T-cell (primary cell): ENCODE results near the gene LRP6. TPM values are rescaled to one million over a fixed set of nuclear protein-coding genes. Genes with fewer than 3 reads are reported as not detected.

Experiments
- ATAC-seq, 4 experiments: fragments of 200-7000 bp in 3 of 4; fragments of 150-1000 bp in 1 of 4; cut with Tn5 transposase; replicated peaks in 1 of 4; 1 replicate in 3 of 4; 2 replicates in 1 of 4; pipeline ENCODE4 v1.10.0; 2021; ENCODE audit warnings: moderate library complexity in 3 of 4, mild to moderate bottlenecking in 2 of 4, moderate number of reproducible peaks in 1 of 4
- CTCF ChIA-PET, 2 donors: fragments of 300-600 bp; sonication (Branson Sonifier 250); formaldehyde crosslinking; loops; one replicate each; lab custom pipeline; 2022; ENCODE audit warnings: antibody characterized with exemption in 2 of 2; lab: Charles Lee
- POLR2A ChIA-PET, 2 donors: fragments of 300-600 bp; sonication (Branson Sonifier 250); formaldehyde crosslinking; loops; one replicate each; lab custom pipeline; 2022; ENCODE audit warnings: antibody characterized with exemption in 2 of 2; lab: Charles Lee
- DNase-seq, 35 experiments: peaks; one replicate each; pipeline versions ENCODE4 v3.0.0 to v3.0.0-alpha.2; 2013 to 2023
- H3K27ac ChIP-seq: one replicate; pipeline ENCODE4 v1.5.1; 2013; ENCODE audit warnings: low read length
- H3K27me3 ChIP-seq, 2 experiments: replicated peaks in 1 of 2; 1 replicate in 1 of 2; 2 replicates in 1 of 2; pipeline versions ENCODE4 v1.6.1 to v1.7.0; 2013; ENCODE audit warnings: low read length in 1 of 2, mixed read lengths in 1 of 2; ENCODE audit not compliant: control insufficient read depth in 2 of 2, insufficient read depth in 2 of 2; ENCODE audit errors: extremely low read depth in 1 of 2
- H3K36me3 ChIP-seq, 2 donors: 1 replicate in 1 of 2; 2 replicates in 1 of 2; pipeline versions ENCODE4 v1.6.1 to v1.7.0; 2013; ENCODE audit warnings: low read length in 1 of 2; ENCODE audit not compliant: control insufficient read depth in 2 of 2, insufficient read depth in 1 of 2; ENCODE audit errors: extremely low read depth in 1 of 2
- H3K4me1 ChIP-seq, 2 experiments: 1 replicate in 1 of 2; 2 replicates in 1 of 2; pipeline versions ENCODE4 v1.6.1 to v1.7.0; 2013; ENCODE audit warnings: low read length in 2 of 2, mixed read lengths in 1 of 2; ENCODE audit not compliant: insufficient read depth in 2 of 2, control insufficient read depth in 1 of 2; ENCODE audit errors: extremely low read depth in 1 of 2
- H3K4me3 ChIP-seq, 2 donors: 1 replicate in 1 of 2; 2 replicates in 1 of 2; pipeline versions ENCODE4 v1.5.1 to v1.7.0; 2013; ENCODE audit warnings: mild to moderate bottlenecking in 2 of 2, low read length in 1 of 2, moderate library complexity in 1 of 2; ENCODE audit not compliant: control insufficient read depth in 1 of 2; ENCODE audit errors: extremely low read depth in 1 of 2
- H3K9me3 ChIP-seq: 2 replicates; pipeline ENCODE4 v1.7.0; 2013
- H3K27ac Mint-ChIP-seq, 2 donors: one replicate each; pipeline ENCODE4 v1.8.0; 2020 to 2021; ENCODE audit warnings: mild to moderate bottlenecking in 2 of 2, mixed read lengths in 2 of 2
- H3K27me3 Mint-ChIP-seq, 2 donors: one replicate each; pipeline ENCODE4 v1.8.0; 2021 to 2022; ENCODE audit warnings: mixed read lengths in 2 of 2
- H3K36me3 Mint-ChIP-seq: one replicate; pipeline ENCODE4 v1.8.0; 2021; ENCODE audit warnings: mixed read lengths
- H3K4me1 Mint-ChIP-seq, 3 donors: one replicate each; pipeline ENCODE4 v1.8.0; 2020 to 2022; ENCODE audit warnings: mixed read lengths in 3 of 3, mild to moderate bottlenecking in 1 of 3
- H3K4me3 Mint-ChIP-seq, 3 donors: one replicate each; pipeline ENCODE4 v1.8.0; 2020 to 2022; ENCODE audit warnings: mild to moderate bottlenecking in 3 of 3, mixed read lengths in 3 of 3, moderate library complexity in 3 of 3
- H3K9me3 Mint-ChIP-seq, 3 donors: one replicate each; pipeline ENCODE4 v1.8.0; 2020 to 2022; ENCODE audit warnings: mixed read lengths in 3 of 3
- WGBS: methylation state at CpG from one replicate; pipeline ENCODE4 v1.1.5; 2013; ENCODE audit warnings: missing lambda C conversion rate; ENCODE audit not compliant: insufficient coverage; 5-methylcytosine and 5-hydroxymethylcytosine counted together
- total RNA-seq, 35 experiments: library from RNA in 6 of 35; stranded (reverse) in 6 of 35; fragments of 120-200 nt in 1 of 35; gene quantifications; one replicate each; pipeline versions ENCODE4 v1.2.1 to v1.2.4 and lab custom pipeline; 2013 to 2026

LRP6 gene
- total RNA-seq, 5 donors from 2014 or later (not counting 1 experiment from before 2014, with no cell fraction given) = 4.9 to 8.7 (median 6.3) TPM

DNA sequence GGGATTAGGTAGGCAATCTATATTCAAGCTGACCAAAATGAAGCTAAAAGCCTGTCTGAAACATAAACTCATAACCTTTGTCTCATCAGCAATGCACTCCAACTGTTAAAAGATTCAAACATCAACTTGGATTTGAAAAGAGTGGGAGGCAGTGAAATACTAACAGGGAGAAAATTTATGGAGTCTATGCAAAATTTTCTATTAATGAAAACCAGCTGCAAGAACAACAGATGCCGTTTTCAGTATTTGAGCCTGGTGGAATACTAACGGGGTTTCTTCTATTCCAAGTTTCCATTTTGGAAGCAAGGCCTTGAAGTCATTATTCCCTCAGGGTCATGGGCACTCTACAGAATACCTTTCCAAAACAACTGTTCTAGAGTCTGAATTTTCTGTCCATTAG lies 88.3 kb downstream of the LRP6 start:
- no peaks in the 10 kb centered on the region for H3K4me1 ChIP-seq
- ATAC-seq (no peak), DNase-seq (no peak)
- H3K27ac ChIP-seq = no peak overlapping the region
- H3K36me3 Mint-ChIP-seq = peaks cover 15% of the 10 kb centered on the region
- peaks cover 0 to 10% of the 10 kb centered on the region in 2 experiments for H3K27me3 ChIP-seq
- no peak overlapping the region for H3K4me3 Mint-ChIP-seq
- no peak overlapping the region for H3K27ac Mint-ChIP-seq
- WGBS = no CpG with 5 or more reads among the region's 2 CpGs
- no peaks in the 10 kb centered on the region for H3K36me3 ChIP-seq
- no peaks in the 10 kb centered on the region for H3K9me3 Mint-ChIP-seq
- CTCF ChIA-PET = no interaction called here
- POLR2A ChIA-PET = no interaction called here
- H3K4me3 ChIP-seq = no peak overlapping the region
- no peaks in the 10 kb centered on the region for H3K4me1 Mint-ChIP-seq
- peaks cover 0 to 9% of the 10 kb centered on the region in 2 donors for H3K27me3 Mint-ChIP-seq
- no peaks in the 10 kb centered on the region for H3K9me3 ChIP-seq

DNA sequence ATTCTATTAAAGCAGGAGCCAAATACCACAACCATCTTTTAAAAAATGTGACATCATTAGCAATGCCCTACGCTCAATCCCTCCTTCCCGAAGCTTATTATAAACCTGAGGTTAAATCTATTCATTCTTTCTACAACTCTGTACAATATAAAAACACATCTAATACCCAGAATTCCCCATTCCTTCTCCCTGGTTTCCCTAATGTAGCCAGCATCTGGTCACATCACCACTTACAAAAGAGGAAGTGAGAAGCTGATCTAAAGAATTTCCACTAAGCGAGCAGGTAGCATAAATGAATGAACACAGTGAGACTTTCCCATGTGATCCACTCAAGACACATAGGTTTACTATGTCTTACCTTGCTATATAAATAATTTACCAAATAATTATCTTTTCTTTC lies 90.4 kb downstream of the LRP6 start:
- H3K9me3 Mint-ChIP-seq = no peaks in the 10 kb centered on the region
- Histone ChIP-seq H3K9me3 (no peaks in the 10 kb centered on the region), H3K4me1 (peaks cover 0 to 4% of the 10 kb centered on the region in 2 experiments), H3K27ac (no peak overlapping the region), H3K27me3 (peaks cover 0 to 15% of the 10 kb centered on the region in 2 experiments), H3K36me3 (no peaks in the 10 kb centered on the region), H3K4me3 (no peak overlapping the region)
- CTCF ChIA-PET = no interaction called here
- WGBS = 100% methylated on average over 3 of the region's 3 CpGs
- POLR2A ChIA-PET = no interaction called here
- DNase-seq (no peak), ATAC-seq (no peak)
- H3K36me3 Mint-ChIP-seq = peaks cover 15% of the 10 kb centered on the region
- peaks cover 0 to 9% of the 10 kb centered on the region in 2 donors for H3K27me3 Mint-ChIP-seq
- no peak overlapping the region for H3K27ac Mint-ChIP-seq
- peaks cover 9 to 12% (median 12%) of the 10 kb centered on the region in 3 donors for H3K4me1 Mint-ChIP-seq
- no peak overlapping the region for H3K4me3 Mint-ChIP-seq

DNA sequence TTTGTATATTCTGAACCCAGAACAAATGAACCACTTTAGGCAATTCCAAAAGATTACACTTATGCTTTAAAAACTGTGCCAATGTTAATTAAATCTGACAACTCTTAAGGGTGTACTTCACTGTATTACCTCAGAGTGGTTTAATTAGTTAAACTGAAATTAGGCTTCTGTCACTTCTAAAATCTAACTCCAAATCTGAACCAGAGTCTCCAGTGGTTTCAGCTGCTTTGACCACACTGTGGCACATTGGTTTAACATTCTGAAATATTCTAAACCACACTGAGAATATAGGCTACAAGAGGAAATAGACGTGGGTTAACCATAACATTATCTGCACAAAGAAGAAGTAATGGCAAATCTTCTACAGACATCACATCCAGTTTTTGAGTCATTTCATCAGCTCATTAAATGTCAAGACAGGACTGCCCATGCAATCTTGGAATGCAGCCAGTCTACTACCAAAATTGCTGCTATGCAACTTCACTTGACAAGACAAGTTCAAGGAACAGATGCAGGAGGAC lies 94.8 kb downstream of the LRP6 start:
- ChIA-PET CTCF (no interaction called here), POLR2A (interaction anchor here in 1 of 2 donors (0.5 kb wide), 1 partner anchor 115 kb away, joined by 6 read pairs; no protein-coding TSS in a partner anchor)
- ATAC-seq (no peak), DNase-seq (peak in 2 of 35 experiments; percentile 1 to 23)
- H3K4me1 ChIP-seq = peaks cover 0 to 4% of the 10 kb centered on the region in 2 experiments
- H3K4me3 Mint-ChIP-seq = no peak overlapping the region
- no peak overlapping the region for H3K27ac Mint-ChIP-seq
- H3K27me3 Mint-ChIP-seq = peaks cover 0 to 5% of the 10 kb centered on the region in 2 donors
- peaks cover 3% of the 10 kb centered on the region for H3K36me3 Mint-ChIP-seq
- WGBS = no CpG with 5 or more reads among the region's 1 CpG
- no peak overlapping the region for H3K4me3 ChIP-seq
- peaks cover 9 to 12% (median 12%) of the 10 kb centered on the region in 3 donors for H3K4me1 Mint-ChIP-seq
- H3K36me3 ChIP-seq = no peaks in the 10 kb centered on the region
- H3K9me3 ChIP-seq = no peaks in the 10 kb centered on the region
- no peaks in the 10 kb centered on the region for H3K9me3 Mint-ChIP-seq
- peaks cover 0 to 18% of the 10 kb centered on the region in 2 experiments for H3K27me3 ChIP-seq
- H3K27ac ChIP-seq = no peak overlapping the region

DNA sequence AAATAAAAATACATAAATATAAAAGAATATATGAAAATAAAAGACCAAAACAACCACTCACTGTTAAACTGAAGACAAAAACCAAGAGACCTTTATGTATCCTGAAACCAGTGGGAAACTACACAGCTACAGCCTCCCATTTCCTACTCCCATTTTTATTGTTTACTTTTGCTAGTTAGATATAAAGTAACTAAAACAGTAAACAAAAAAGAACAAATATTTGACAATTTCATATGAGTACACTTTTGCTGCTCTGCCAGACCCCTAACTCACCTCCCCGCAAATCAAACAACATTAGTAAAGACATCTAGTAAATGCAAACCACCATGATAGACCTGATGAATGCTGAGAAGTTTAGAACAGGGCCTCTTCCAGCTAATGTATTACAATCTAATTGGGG lies 99.0 kb downstream of the LRP6 start:
- no peaks in the 10 kb centered on the region for H3K9me3 Mint-ChIP-seq
- H3K36me3 Mint-ChIP-seq = peaks cover 17% of the 10 kb centered on the region
- H3K27me3 ChIP-seq = peaks cover 0 to 9% of the 10 kb centered on the region in 2 experiments
- no peak overlapping the region for H3K27ac ChIP-seq
- DNase-seq (no peak), ATAC-seq (no peak)
- no peak overlapping the region for H3K4me3 Mint-ChIP-seq
- peaks cover 0 to 4% of the 10 kb centered on the region in 2 experiments for H3K4me1 ChIP-seq
- H3K4me3 ChIP-seq = no peak overlapping the region
- H3K4me1 Mint-ChIP-seq = peaks cover 9 to 12% (median 12%) of the 10 kb centered on the region in 3 donors
- H3K27ac Mint-ChIP-seq = no peak overlapping the region
- no peaks in the 10 kb centered on the region for H3K9me3 ChIP-seq
- no CpG with 5 or more reads among the region's 1 CpG for WGBS
- POLR2A ChIA-PET = no interaction called here
- H3K36me3 ChIP-seq = no peaks in the 10 kb centered on the region
- CTCF ChIA-PET = interaction anchor here in 1 of 2 donors (0.6 kb wide), 1 partner anchor 160 kb away, joined by 3 read pairs; no protein-coding TSS in a partner anchor
- no peaks in the 10 kb centered on the region for H3K27me3 Mint-ChIP-seq

DNA sequence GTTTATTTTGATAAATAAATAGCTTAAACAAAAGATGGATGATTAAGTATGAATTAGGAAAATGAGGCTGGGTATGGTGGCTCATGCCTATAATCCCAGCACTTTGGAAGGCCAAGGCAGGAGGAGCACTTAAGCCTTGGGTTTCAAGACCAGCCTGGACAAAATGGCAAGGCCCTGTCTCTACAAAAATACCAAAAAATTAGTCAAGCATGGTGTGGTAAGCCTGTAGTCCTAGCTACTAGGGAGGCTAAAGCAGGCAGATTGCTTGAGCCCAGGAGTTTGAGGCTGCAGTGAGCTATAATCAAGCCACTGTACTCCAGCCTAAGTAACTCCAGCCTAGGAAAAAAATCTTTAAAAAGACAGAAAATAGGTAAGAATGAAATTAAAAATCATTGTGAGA lies 100.1 kb downstream of the LRP6 start:
- ATAC-seq = no peak
- CTCF ChIA-PET = no interaction called here

DNA sequence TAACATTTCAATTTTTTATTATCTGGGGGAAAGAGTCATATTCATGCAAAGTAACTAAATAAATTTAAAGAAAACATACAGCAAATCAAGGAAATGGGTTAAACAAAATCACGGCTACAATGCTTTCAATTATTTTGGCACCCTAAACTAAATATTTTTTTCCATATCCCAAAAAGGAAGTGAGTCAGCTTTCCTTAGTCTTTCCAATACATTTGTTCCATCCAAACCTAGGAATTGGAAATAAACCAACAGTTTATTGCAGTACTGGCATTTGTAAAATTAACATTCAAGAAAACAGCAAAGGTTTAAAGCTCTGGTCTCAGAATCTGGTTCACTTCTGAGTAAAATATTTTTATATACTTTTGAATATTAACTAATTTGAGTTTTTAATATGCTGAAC lies 106.9 kb downstream of the LRP6 start:
- no peak overlapping the region for H3K27ac Mint-ChIP-seq
- 100% methylated on average over 1 of the region's 1 CpG for WGBS
- no peaks in the 10 kb centered on the region for H3K27me3 Mint-ChIP-seq

More for the DNA sequence above, 100.1 kb downstream of the LRP6 start:
- no peak overlapping the region for H3K27ac ChIP-seq
- no peak overlapping the region for H3K4me3 ChIP-seq
- H3K9me3 ChIP-seq = no peaks in the 10 kb centered on the region
- Mint-ChIP-seq H3K27me3 (no peaks in the 10 kb centered on the region), H3K9me3 (no peaks in the 10 kb centered on the region), H3K4me3 (no peak overlapping the region), H3K27ac (no peak overlapping the region), H3K36me3 (peaks cover 21% of the 10 kb centered on the region), H3K4me1 (peaks cover under 1 to 3% (median 3%) of the 10 kb centered on the region in 3 donors)
- H3K36me3 ChIP-seq = no peaks in the 10 kb centered on the region
- no peak for DNase-seq
- POLR2A ChIA-PET = interaction anchor here in 1 of 2 donors (0.8 kb wide), 1 partner anchor 16 kb away, joined by 5 read pairs; no protein-coding TSS in a partner anchor
- peaks cover 0 to 9% of the 10 kb centered on the region in 2 experiments for H3K27me3 ChIP-seq
- no peaks in the 10 kb centered on the region for H3K4me1 ChIP-seq

More for the DNA sequence above, 106.9 kb downstream of the LRP6 start:
- Histone ChIP-seq H3K27ac (no peak overlapping the region), H3K27me3 (peaks cover 0 to 6% of the 10 kb centered on the region in 2 experiments), H3K36me3 (peaks cover 0 to 3% of the 10 kb centered on the region in 2 donors), H3K4me1 (no peaks in the 10 kb centered on the region), H3K9me3 (no peaks in the 10 kb centered on the region), H3K4me3 (no peak overlapping the region)
- DNase-seq (no peak), ATAC-seq (no peak)
- H3K9me3 Mint-ChIP-seq = no peaks in the 10 kb centered on the region
- H3K4me1 Mint-ChIP-seq = no peaks in the 10 kb centered on the region
- peaks cover 33% of the 10 kb centered on the region for H3K36me3 Mint-ChIP-seq
- POLR2A ChIA-PET = no interaction called here
- no peak overlapping the region for H3K4me3 Mint-ChIP-seq
- CTCF ChIA-PET = no interaction called here
